COLO829 (cell line): ENCODE results near the gene ZNF268.

Experiments used
- DNase-seq: peaks from one replicate; pipeline ENCODE4 v3.0.0; 2012; ENCODE audit warnings: low spot score

The ZNF268 gene

DNA sequence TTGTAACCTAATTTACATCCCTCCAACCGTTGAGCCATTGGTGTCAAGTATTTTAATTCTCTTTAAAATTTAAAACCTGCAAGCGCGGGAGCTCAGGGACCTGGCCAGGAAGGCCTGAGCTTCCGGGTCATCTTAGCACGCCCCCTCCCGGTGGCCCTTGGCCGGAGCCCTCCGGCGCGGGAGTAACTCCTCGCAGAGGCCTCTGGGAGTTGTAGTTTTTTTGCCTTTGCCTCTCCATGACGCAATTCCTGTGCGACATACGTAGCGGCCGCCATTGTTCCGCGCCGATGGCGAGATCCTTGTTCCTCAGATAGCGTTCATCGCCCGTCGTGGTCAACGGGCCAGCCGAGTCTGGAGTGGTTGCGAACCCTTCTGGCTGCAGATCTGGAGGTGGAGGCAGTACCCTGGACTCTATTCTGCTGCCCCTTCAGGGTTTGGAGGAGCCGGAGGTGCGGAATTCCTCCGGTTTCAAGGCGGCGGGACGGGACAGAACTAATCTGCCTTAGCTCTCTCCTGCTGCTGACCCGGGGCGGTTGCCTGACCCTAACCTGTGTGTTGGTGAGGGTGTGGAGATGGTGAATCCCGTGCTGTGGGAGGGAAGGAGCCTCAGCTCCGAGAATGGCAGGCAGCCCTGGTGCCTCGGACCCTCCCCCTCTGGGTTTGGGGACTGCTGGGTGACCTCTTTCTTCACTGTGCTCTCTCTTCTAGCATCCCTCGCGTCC, at the start of gene ZNF268:
TSS of gene ZNF268 (plus strand) at position 258 of the 722 bp plus-strand sequence. CDS start 503 bp downstream, outside the sequence.
- DNase-seq = peak; percentile 97

DNA sequence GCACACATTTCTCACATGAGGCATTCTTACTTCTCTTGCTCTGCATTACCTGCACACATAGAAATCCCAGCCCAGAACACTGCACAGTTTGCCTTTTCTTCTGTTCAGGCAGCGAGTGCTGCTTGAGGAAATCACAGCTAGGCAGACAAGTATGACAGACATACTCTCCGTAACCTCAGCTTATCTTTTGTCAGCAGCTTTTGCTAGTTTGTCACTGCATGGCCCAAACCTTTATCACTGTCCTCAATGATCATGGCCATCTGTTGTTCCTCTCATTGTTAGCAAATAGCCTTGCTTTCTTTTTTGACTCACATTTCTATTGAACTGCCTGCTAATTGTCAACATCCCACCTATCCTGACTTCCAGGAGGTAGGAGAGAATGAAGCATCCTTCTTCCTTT, 45.5 kb upstream of the ZNF268 start:
- DNase-seq = no peak

DNA sequence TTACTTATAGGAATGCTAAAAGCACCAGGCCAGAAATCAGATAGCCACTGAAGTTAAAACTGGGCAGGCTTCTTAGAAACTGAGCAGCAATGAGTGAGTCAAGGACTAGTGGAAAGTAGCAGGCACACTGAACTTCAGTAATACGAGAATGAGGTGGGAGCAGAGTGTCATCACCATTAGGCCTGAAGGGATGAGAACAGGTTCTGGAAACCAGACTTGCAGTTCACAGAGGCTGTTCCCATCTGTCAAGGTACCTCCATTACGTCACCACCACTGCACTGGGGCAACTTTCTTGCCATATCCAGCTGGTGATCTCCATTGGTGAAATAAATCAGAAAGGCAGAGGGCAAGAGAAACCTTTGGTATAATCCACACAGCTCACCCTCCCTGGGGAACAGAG, 35.3 kb upstream of the ZNF268 start:
- DNase-seq = no peak

DNA sequence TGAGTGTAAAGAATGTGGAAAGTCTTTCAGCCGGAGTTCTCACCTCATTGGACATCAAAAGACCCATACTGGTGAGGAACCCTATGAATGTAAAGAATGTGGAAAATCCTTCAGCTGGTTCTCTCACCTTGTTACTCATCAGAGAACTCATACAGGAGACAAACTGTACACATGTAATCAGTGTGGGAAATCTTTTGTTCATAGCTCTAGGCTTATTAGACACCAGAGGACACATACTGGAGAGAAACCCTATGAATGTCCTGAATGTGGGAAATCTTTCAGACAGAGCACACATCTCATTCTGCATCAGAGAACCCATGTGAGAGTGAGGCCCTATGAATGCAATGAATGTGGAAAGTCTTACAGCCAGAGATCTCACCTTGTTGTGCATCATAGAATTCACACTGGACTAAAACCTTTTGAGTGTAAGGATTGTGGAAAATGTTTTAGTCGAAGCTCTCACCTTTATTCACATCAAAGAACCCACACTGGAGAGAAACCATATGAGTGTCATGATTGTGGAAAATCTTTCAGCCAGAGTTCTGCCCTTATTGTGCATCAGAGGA, 25.1 kb upstream of the ZNF268 start:
- no peak for DNase-seq

DNA sequence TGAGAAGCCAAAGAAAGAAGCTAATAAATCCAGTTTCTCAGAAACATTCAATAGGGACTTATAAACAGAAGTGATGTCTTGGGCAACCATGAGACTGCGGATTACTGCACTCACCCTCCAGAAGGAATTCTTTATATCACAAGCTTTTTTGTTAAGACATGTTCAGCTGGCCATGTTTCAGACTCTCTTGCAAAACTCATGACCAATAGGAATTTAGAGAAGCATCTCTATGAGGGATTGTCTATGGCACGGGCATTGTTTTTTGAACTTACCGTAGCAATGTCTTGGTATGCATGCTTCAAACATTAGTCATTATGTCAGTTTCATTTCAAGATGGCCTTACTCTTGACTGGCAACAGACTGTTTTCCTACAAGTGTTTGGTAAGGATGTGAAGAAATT, 15.5 kb upstream of the ZNF268 start:
- no peak for DNase-seq

DNA sequence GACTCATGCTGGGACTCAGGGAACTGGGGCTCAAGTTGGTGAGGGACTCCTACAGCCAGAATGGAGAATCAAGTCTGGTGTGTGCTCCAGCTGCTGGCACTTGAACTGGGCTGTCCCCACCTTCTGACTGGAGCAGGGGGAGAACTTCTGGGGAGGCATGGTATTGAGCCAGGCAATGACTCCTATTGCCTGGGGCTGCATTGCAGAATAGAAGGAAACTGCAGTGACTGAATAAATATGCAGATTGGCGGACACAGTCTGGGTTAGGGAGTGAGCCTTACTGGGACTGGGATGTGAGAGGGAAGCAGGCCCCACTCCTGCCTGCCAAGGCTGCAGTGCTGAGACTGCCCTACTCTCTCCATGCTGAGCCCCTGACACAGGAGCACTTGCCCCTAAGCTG, 8.8 kb upstream of the ZNF268 start:
- DNase-seq = no peak

DNA sequence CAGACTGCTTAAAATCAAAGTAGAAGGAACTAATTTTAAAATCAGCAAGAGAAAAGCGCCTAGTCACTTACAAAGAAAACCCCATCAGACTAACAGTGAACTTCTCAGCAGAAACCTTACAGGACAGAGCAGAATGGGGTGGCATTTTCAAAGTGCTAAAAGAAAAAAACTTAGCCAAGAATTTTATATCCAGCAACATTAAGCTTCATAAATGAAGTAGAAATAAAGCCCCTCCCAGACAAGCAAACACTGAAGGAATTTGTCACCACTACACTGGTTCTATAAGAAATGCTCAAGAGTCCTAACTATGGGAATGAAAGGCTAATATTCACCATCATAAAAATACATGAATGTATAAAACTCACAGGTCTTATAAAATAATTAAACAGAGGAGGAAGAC, 6.4 kb upstream of the ZNF268 start:
- no peak for DNase-seq

DNA sequence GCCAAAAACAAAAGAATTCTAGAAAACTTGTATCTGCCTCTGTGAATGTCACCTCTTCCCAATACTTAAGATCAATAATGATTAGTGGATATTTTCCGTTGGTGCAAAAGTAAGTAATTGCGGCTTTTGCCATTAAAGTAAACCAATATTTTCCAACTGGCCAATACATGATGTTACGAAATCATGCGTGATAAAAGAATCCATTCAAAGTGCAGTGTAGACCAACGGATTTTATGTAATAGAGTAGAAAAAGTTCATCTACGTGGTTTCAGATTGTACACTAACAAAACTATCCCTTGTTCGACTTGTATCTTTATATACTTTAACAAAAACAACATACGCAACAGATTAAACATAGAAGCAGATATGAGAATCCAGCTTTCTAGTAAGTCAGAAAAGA, 626 bp upstream of the ZNF268 start:
- DNase-seq = no peak

DNA sequence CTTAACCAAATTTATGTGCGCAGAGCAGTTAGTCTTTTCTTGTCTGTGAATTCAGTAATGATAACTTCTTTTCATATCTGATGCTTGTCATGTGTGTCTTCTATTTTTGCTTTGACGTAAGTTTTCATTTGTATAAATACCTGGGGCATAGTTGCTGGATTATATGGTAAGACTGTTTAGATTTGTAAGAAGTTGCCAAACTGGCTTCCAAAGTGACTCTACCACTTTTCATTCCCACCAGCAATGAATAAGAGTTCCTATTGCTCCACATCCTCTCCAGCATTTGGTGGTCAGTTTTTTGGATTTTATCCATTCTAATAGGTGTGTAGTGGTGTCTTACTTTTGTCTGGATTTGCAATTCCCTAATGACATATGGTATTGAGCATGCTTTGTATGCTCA, 8.9 kb downstream of the ZNF268 start:
- DNase-seq = no peak

DNA sequence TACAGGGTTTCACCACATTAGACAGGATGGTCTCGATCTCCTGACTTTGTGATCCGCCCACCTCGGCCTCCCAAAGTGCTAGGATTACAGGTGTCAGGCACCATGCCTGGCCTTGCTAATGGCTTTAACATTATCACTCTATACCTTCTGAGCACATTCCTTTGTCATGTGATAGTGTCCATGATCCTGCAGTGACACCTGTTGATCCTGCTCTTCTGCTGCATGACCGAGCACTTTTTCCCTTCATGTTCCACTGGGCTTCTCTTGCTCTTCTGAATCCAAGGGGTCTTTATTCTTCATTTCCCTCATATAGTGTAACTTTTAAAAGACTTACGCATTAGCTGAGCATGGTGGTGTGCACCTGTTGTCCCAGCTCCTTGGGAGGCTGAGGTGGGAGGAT, 11.6 kb downstream of the ZNF268 start:
- no peak for DNase-seq

DNA sequence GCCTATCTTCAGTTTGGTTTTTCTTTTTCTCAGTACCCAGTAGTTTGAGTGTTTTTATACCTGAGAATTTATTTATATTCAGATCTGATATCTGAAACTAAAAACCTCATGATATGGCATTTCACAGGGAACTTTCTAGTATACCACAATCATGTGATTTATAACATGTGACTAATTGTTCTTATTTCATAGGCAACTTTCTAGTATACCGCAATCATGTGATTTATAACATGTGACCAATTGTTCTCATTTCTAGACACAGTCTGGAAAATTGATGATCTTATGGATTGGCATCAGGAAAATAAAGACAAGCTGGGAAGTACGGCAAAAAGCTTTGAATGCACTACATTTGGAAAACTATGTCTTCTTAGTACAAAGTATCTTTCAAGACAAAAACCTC, 20.6 kb downstream of the ZNF268 start:
- DNase-seq = no peak

DNA sequence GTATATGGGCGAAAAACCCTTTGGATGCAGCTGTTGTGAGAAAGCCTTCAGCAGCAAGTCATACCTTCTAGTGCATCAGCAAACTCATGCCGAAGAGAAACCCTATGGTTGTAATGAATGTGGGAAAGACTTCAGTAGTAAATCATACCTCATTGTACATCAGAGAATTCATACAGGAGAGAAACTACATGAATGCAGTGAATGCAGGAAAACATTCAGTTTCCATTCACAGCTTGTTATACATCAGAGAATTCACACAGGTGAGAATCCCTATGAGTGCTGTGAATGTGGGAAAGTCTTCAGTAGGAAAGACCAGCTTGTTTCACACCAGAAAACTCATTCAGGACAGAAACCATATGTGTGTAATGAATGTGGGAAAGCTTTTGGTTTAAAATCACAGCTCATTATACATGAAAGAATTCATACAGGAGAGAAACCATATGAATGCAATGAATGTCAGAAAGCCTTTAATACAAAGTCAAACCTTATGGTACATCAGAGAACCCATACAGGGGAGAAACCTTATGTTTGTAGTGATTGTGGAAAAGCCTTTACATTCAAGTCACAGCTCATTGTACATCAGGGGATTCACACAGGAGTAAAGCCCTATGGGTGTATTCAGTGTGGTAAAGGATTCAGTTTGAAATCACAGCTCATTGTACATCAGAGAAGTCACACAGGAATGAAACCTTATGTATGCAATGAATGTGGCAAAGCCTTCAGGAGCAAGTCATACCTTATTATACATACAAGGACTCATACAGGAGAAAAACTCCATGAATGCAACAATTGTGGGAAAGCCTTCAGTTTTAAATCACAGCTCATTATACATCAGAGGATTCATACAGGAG, 21.4 kb downstream of the ZNF268 start:
- DNase-seq = no peak

DNA sequence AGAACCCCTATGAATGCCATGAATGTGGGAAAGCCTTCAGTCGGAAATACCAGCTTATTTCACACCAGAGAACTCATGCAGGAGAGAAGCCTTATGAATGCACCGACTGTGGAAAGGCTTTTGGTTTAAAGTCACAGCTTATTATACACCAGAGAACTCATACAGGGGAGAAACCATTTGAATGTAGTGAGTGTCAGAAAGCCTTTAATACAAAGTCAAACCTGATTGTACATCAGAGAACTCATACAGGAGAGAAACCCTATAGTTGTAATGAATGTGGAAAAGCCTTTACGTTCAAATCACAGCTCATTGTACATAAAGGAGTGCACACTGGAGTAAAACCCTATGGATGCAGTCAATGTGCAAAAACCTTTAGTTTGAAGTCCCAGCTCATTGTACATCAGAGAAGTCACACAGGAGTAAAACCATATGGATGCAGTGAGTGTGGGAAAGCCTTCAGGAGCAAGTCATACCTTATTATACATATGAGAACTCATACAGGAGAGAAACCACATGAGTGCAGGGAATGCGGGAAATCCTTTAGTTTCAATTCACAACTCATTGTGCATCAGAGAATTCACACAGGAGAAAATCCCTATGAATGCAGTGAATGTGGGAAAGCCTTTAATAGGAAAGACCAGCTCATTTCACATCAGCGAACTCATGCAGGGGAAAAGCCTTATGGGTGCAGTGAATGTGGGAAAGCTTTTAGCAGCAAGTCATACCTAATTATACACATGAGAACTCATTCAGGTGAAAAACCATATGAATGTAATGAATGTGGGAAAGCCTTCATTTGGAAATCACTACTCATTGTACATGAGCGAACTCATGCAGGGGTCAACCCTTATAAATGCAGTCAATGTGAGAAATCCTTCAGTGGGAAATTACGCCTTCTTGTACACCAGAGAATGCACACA, 22.3 kb downstream of the ZNF268 start:
- DNase-seq = no peak

DNA sequence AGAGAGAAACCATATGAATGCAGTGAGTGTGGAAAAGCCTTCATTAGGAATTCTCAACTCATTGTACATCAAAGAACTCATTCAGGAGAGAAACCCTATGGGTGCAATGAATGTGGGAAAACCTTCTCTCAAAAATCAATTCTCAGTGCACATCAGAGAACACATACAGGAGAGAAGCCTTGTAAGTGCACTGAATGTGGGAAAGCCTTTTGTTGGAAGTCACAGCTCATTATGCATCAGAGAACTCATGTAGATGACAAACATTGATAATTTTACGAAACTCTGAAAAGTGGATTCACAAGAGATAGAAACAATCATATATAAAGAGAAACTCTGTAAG, 22.9 kb downstream of the ZNF268 start:
- DNase-seq = no peak

DNA sequence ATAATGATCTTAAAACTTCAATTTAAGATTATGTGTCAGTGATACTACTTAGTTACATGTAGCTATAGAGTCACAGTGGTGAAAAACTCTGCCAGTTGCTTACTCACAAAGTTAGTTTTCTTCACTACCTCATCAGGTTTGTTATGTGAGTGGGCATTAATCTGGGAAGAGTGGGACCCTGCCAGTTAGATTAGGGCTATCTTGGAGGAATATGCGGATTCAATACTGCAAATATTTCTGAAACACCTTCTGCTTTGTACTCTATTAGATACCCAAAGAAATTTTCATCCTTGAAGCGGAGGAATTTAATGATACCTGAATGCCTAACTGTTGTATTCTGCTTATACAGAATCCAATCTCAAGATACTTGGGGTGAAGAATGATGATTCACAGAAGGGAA, 25.1 kb downstream of the ZNF268 start:
- DNase-seq = no peak

DNA sequence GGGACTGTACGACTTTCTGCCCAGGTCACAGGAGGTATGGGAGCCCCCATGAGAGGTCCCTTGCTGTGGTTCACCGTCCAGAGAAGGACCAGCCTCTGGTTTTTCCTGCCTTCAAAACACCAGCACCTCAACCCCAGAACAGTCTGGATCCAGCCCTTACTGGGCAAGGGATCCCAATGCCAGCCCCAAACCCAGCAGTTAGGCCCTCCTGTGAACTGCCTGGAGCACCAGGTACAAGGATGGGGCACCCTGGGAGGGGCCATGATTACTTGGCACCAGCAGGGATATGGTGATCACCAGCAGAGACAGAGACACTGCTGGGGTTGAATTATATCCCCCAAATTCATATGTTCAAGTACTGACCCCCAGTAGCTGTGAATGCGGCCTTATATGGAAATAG, 34.4 kb downstream of the ZNF268 start:
- no peak for DNase-seq

DNA sequence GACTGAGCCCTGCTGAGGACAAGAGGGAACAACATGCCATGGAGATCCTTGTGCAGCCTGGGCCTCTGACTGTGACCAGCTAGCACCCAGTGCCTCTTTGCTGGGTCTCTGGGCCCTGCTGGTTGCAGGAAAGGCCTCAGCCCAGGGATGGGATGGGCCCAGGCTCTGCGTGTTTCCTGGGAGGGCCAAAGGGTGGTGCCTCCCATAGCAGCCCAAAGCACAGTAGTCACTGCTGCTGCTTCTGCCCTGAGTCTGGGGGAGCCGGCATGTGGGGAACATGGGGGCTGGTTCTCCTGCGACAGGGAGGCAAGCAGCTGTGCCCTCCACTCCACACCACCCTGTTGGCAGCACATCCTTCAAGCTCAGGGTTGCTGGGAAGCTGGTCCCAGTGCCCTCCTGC, 35.9 kb downstream of the ZNF268 start:
- DNase-seq = no peak

DNA sequence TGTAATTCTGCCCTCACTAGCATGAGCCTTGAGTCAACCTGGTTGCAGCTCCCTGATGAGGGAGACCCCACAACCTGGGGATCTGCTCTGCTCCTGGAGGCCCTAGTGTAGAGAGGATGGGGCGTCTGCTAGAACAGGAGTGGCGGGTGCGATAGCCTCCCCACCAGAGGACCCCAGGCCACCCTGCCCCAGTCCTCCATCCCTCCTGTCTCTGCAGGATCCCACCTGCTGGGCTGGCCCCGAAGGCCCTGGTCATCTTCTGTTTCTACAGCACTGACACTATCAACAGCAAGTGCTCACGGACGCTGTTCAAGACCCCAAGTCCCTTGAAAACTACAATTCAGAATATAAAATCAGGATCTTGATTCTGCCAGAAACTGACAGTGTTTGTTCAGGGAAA, 39.2 kb downstream of the ZNF268 start:
- no peak for DNase-seq

DNA sequence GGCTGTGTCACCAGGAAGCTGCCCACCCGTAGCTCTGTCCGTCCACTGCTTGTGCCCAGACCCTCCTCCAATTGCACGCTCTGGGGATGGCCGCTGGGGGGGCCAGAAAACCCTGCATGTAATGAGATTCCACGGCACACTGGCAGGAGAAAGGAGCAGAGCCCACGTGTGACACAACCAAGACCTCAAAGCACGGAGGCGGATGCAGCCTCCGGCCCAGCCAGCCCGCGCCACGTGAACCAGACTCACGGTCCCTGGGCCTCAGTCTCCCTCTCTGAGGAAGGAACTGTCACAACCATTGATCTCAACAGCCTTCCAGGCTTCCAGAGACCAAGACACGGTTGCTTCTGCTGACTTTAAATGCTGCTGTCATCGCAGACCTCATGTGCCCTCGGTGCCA, 39.9 kb downstream of the ZNF268 start:
- no peak for DNase-seq

DNA sequence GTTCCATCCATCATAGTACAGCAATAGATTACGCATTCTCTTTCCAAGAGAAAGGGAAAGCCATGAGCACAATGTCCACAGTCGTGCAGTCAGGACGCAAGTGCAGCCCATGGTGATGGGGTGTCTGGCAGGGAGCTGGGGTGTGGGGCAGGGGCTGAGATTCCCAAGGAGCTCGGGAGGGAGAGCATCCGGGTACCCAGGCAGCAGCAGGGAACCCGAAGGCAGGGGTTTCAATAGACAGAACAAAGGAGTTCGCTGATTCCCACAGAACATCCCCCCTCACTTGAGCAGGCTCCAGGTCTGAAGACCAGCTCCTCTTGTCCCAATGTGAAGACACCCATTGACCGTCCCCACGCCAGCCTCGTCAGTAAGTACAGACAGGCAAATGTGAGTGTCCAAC, 40.9 kb downstream of the ZNF268 start:
- DNase-seq = no peak

DNA sequence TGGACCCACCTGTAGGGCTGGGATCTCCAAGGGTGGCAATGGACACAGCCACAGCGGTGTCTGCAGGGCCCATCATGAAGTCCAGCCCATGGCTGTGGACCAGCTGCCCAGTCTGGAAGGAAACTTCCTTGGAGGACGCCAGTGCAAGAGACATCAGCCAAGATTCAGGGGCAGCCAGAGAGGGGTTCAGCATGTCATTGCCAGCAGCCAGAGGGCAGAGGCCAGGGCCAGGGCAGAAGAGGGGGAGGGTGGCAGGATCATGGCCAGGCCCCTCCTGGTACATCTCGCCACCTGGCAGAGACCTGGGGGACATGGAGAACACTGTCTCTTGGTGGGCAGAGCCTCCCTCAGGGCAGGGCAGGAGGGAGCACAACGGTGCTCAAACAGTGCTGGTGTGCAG, 44.2 kb downstream of the ZNF268 start:
- no peak for DNase-seq

DNA sequence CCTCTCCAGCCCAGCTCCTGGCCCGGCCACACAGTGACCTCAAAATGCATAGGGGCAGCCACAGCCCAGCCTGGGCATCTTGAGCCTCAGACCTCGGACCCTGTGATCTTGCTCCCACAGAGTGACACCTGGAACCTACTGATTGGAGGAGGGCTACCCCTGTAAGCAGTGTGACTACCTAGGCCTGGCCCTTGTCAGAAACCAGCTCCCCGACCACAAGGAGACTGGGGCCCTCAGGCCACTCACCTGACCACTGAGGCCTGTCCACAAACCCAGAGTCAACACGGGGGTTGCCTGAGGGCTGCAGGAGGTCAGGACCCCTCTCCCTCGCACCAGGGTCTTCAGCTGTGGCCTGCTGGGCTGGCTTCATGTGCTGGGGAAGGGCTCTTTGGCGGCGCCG, 45.4 kb downstream of the ZNF268 start:
- DNase-seq = no peak
